IPS-20b (cell line): ENCODE data around the gene SNAI3.

Source experiments
- H3K27ac ChIP-seq: one replicate; pipeline ENCODE4 v1.5.1; 2013; ENCODE audit warnings: low read length
- H3K27me3 ChIP-seq: 2 replicates; pipeline ENCODE4 v1.6.1; 2013; ENCODE audit warnings: mild to moderate bottlenecking, low read length, inconsistent platforms; ENCODE audit not compliant: insufficient read depth
- H3K36me3 ChIP-seq: 2 replicates; pipeline ENCODE4 v1.6.1; 2013; ENCODE audit warnings: low read depth, mild to moderate bottlenecking, inconsistent platforms, low read length, moderate library complexity; ENCODE audit not compliant: insufficient read depth
- H3K4me1 ChIP-seq: 2 replicates; pipeline ENCODE4 v1.6.1; 2013; ENCODE audit warnings: mild to moderate bottlenecking, control low read depth, inconsistent platforms, low read length, moderate library complexity; ENCODE audit not compliant: insufficient read depth
- H3K4me3 ChIP-seq: 2 replicates; pipeline ENCODE4 v1.5.1; 2013; ENCODE audit warnings: mild to moderate bottlenecking, low read length, inconsistent platforms
- H3K9ac ChIP-seq: 2 replicates; pipeline ENCODE4 v1.6.1; 2013; ENCODE audit warnings: low read depth, mild to moderate bottlenecking, inconsistent platforms, low read length, moderate library complexity
- H3K9me3 ChIP-seq: 2 replicates; pipeline ENCODE4 v1.6.1; 2013; ENCODE audit warnings: mild to moderate bottlenecking, low read depth, low read length, inconsistent platforms; ENCODE audit not compliant: insufficient read depth

The SNAI3 gene

GRCh38 chr16:88710556-88710955 is 24.2 kb upstream of the SNAI3 start:
- no peaks in the 10 kb centered on the region for H3K27me3 ChIP-seq
- H3K9me3 ChIP-seq = no peaks in the 10 kb centered on the region
- H3K9ac ChIP-seq = no peak overlapping the region
- 0 out of 2 replicates have a peak, but pooled peaks cover 3% of the 10 kb centered on the region for H3K4me1 ChIP-seq
- no peak overlapping the region for H3K4me3 ChIP-seq
- H3K36me3 ChIP-seq = peaks cover 5% of the 10 kb centered on the region; the same call in 1 of the 2 replicates
- H3K27ac ChIP-seq = no peak overlapping the region

GRCh38 chr16:88706965-88707826 is 20.9 kb upstream of the SNAI3 start:
- Histone ChIP-seq H3K36me3 (no peaks in the 10 kb centered on the region), H3K27me3 (no peaks in the 10 kb centered on the region), H3K9me3 (no peaks in the 10 kb centered on the region), H3K4me1 (0 out of 2 replicates have a peak, but pooled peaks cover 6% of the 10 kb centered on the region), H3K9ac (peak overlapping the region; percentile 85), H3K4me3 (peak overlapping the region; percentile 97), H3K27ac (no peak overlapping the region)

GRCh38 chr16:88706229-88706964 is 20.1 kb upstream of the SNAI3 start, which contains the start of the genes CTU2 and RNF166:
TSS of gene CTU2 (plus strand) at chr16:88706503. CDS start at chr16:88706531, 28 bp downstream.
TSS of gene RNF166 (minus strand) at chr16:88706408. CDS start at chr16:88706325, 83 bp downstream.
- no peak within 1 kb of the TSS for H3K27ac ChIP-seq
- no peaks in the 10 kb centered on the region for H3K9me3 ChIP-seq
- H3K4me3 ChIP-seq = peak within 1 kb of the TSS; percentile 97
- H3K9ac ChIP-seq = peak within 1 kb of the TSS; percentile 85
- no peaks in the 10 kb centered on the region for H3K36me3 ChIP-seq
- H3K27me3 ChIP-seq = no peaks in the 10 kb centered on the region
- H3K4me1 ChIP-seq = 0 out of 2 replicates have a peak, but pooled peaks cover 6% of the 10 kb centered on the region

- Histone ChIP-seq H3K27me3 (no peaks in the 10 kb centered on the region), H3K27ac (no peak overlapping the region), H3K4me3 (peak overlapping the region; percentile 97), H3K36me3 (no peaks in the 10 kb centered on the region), H3K9ac (peak overlapping the region; percentile 51; the same call in 1 of the 2 replicates), H3K9me3 (no peaks in the 10 kb centered on the region), H3K4me1 (0 out of 2 replicates have a peak, but pooled peaks cover 6% of the 10 kb centered on the region)
Observed at GRCh38 chr16:88705801-88706228, 19.5 kb upstream of the SNAI3 start.

- Histone ChIP-seq H3K27ac (no peak overlapping the region), H3K4me3 (peak overlapping the region; percentile 97), H3K36me3 (no peaks in the 10 kb centered on the region), H3K9me3 (no peaks in the 10 kb centered on the region), H3K27me3 (no peaks in the 10 kb centered on the region), H3K4me1 (0 out of 2 replicates have a peak, but pooled peaks cover 6% of the 10 kb centered on the region), H3K9ac (peak overlapping the region; percentile 51; the same call in 1 of the 2 replicates)
Observed at GRCh38 chr16:88705076-88705684, 18.9 kb upstream of the SNAI3 start.

- Histone ChIP-seq H3K9ac (no peak overlapping the region), H3K27ac (no peak overlapping the region), H3K27me3 (no peaks in the 10 kb centered on the region), H3K9me3 (no peaks in the 10 kb centered on the region), H3K36me3 (no peaks in the 10 kb centered on the region), H3K4me1 (0 out of 2 replicates have a peak, but pooled peaks cover 6% of the 10 kb centered on the region), H3K4me3 (no peak overlapping the region)
Observed at GRCh38 chr16:88703486-88704309, 17.4 kb upstream of the SNAI3 start.

- Histone ChIP-seq H3K27me3 (no peaks in the 10 kb centered on the region), H3K27ac (no peak overlapping the region), H3K4me1 (0 out of 2 replicates have a peak, but pooled peaks cover 6% of the 10 kb centered on the region), H3K9me3 (no peaks in the 10 kb centered on the region), H3K36me3 (no peaks in the 10 kb centered on the region), H3K4me3 (no peak overlapping the region), H3K9ac (no peak overlapping the region)
Observed at GRCh38 chr16:88702371-88703210, 16.3 kb upstream of the SNAI3 start.

- no peak overlapping the region for H3K4me3 ChIP-seq
- H3K9ac ChIP-seq = no peak overlapping the region
- H3K36me3 ChIP-seq = no peaks in the 10 kb centered on the region
- H3K4me1 ChIP-seq = 0 out of 2 replicates have a peak, but pooled peaks cover 2% of the 10 kb centered on the region
- H3K27me3 ChIP-seq = no peaks in the 10 kb centered on the region
- H3K9me3 ChIP-seq = no peaks in the 10 kb centered on the region
- H3K27ac ChIP-seq = no peak overlapping the region
Observed at GRCh38 chr16:88701581-88702370, 15.5 kb upstream of the SNAI3 start.

GRCh38 chr16:88700636-88701482 is 14.6 kb upstream of the SNAI3 start:
- Histone ChIP-seq H3K36me3 (no peaks in the 10 kb centered on the region), H3K4me1 (0 out of 2 replicates have a peak, but pooled peaks cover 2% of the 10 kb centered on the region), H3K9me3 (no peaks in the 10 kb centered on the region), H3K27ac (no peak overlapping the region), H3K27me3 (no peaks in the 10 kb centered on the region), H3K9ac (no peak overlapping the region), H3K4me3 (no peak overlapping the region)
